ENCODE data around the gene CD3G. TPM values are rescaled to one million over a fixed set of nuclear protein-coding genes. Genes with fewer than 3 reads are reported as not detected.

The CD3G gene
- total RNA-seq, 2 donors from 2014 or later, result 103 to 140 TPM

- peaks cover 73% of the 10 kb centered on the region for H3K36me3 Mint-ChIP-seq (ENCODE audit: low read depth)
- peaks cover 43% of the 10 kb centered on the region for H3K4me1 Mint-ChIP-seq
- H3K27me3 Mint-ChIP-seq, result no peaks in the 10 kb centered on the region
- peak overlapping the region; percentile 91 for H3K4me3 Mint-ChIP-seq
- H3K9me3 Mint-ChIP-seq, result no peaks in the 10 kb centered on the region
- peak overlapping the region; percentile 99 for H3K27ac Mint-ChIP-seq
- no peak for ATAC-seq (replicated peaks)
Measured at GRCh38 chr11:118341815-118342489, 2.2 kb upstream of the CD3G start.

GRCh38 chr11:118342503-118343161 is 1.5 kb upstream of the CD3G start, which contains the start of gene CD3D:
Gene CD3D, minus strand, starts transcription at chr11:118342705. Its CDS starts 98 bp downstream, at chr11:118342607.
- peak within 1 kb of the TSS; percentile 91 for H3K4me3 Mint-ChIP-seq
- peaks cover 74% of the 10 kb centered on the region for H3K36me3 Mint-ChIP-seq (ENCODE audit: low read depth)
- peaks cover 46% of the 10 kb centered on the region for H3K4me1 Mint-ChIP-seq
- no peaks in the 10 kb centered on the region for H3K27me3 Mint-ChIP-seq
- peak; percentile 69 for ATAC-seq (replicated peaks)
- H3K9me3 Mint-ChIP-seq, result no peaks in the 10 kb centered on the region
- H3K27ac Mint-ChIP-seq, result peak within 1 kb of the TSS; percentile 99

DNA sequence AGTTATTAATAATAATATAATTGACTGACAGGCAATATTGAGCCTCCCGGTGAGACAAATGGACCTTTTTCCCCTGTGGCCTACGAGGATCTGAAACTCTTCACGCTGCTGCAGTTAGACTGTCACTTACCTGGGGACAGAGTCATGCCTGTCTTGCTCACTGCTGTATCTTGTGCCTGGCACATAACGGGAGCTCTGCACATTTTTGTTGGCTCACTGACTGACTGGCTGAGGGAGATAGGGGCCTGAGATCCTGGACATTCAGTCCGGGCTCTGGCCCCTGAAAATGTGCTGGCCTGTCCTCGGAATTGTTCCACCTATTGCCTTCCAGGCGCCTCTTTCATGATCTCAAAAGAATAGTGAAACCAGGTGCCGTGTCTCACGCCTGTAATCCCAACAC is 896 bp upstream of the CD3G start:
- ATAC-seq (replicated peaks), result peak; percentile 45
- peak overlapping the region; percentile 91 for H3K4me3 Mint-ChIP-seq
- H3K9me3 Mint-ChIP-seq, result no peaks in the 10 kb centered on the region
- no peaks in the 10 kb centered on the region for H3K27me3 Mint-ChIP-seq
- peaks cover 48% of the 10 kb centered on the region for H3K4me1 Mint-ChIP-seq
- peak overlapping the region; percentile 99 for H3K27ac Mint-ChIP-seq
- peaks cover 68% of the 10 kb centered on the region for H3K36me3 Mint-ChIP-seq (ENCODE audit: low read depth)

GRCh38 chr11:118349475-118349874 is 5.3 kb downstream of the CD3G start:
- Mint-ChIP-seq H3K27ac (peak overlapping the region; percentile 37), H3K36me3 (ENCODE audit: low read depth) (peaks cover 86% of the 10 kb centered on the region), H3K4me1 (peaks cover 34% of the 10 kb centered on the region), H3K27me3 (no peaks in the 10 kb centered on the region), H3K9me3 (no peaks in the 10 kb centered on the region), H3K4me3 (peak overlapping the region; percentile 2)
- peak; percentile 18 for ATAC-seq (replicated peaks)

DNA sequence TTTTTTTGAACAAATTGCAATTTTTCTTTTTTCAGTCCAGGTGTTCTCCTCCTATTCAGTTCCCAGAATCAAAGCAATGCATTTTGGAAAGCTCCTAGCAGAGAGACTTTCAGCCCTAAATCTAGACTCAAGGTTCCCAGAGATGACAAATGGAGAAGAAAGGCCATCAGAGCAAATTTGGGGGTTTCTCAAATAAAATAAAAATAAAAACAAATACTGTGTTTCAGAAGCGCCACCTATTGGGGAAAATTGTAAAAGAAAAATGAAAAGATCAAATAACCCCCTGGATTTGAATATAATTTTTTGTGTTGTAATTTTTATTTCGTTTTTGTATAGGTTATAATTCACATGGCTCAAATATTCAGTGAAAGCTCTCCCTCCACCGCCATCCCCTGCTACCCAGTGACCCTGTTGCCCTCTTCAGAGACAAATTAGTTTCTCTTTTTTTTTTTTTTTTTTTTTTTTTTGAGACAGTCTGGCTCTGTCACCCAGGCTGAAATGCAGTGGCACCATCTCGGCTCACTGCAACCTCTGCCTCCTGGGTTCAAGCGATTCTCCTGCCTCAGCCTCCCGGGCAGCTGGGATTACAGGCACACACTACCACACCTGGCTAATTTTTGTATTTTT is 9.1 kb downstream of the CD3G start:
- Mint-ChIP-seq H3K4me3 (no peak overlapping the region), H3K9me3 (no peaks in the 10 kb centered on the region), H3K36me3 (ENCODE audit: low read depth) (peaks cover 68% of the 10 kb centered on the region), H3K27me3 (no peaks in the 10 kb centered on the region), H3K4me1 (peaks cover 20% of the 10 kb centered on the region), H3K27ac (peak overlapping the region; percentile 61)
- ATAC-seq (replicated peaks), result no peak

GRCh38 chr11:118358071-118358470 is 13.9 kb downstream of the CD3G start:
- H3K4me3 Mint-ChIP-seq, result peak overlapping the region; percentile 100
- H3K4me1 Mint-ChIP-seq, result peaks cover 26% of the 10 kb centered on the region
- no peaks in the 10 kb centered on the region for H3K27me3 Mint-ChIP-seq
- no peaks in the 10 kb centered on the region for H3K9me3 Mint-ChIP-seq
- peak overlapping the region; percentile 99 for H3K27ac Mint-ChIP-seq
- peaks cover 51% of the 10 kb centered on the region for H3K36me3 Mint-ChIP-seq (ENCODE audit: low read depth)
- ATAC-seq (replicated peaks), result no peak

GRCh38 chr11:118359295-118359958 is 15.3 kb downstream of the CD3G start, which contains the start of gene UBE4A:
Gene UBE4A, plus strand, starts transcription at chr11:118359600. Its CDS starts 5,481 bp downstream, at chr11:118365081.
- peak within 1 kb of the TSS; percentile 99 for H3K27ac Mint-ChIP-seq
- peaks cover 30% of the 10 kb centered on the region for H3K4me1 Mint-ChIP-seq
- peak within 1 kb of the TSS; percentile 100 for H3K4me3 Mint-ChIP-seq
- peaks cover 51% of the 10 kb centered on the region for H3K36me3 Mint-ChIP-seq (ENCODE audit: low read depth)
- peak; percentile 98 for ATAC-seq (replicated peaks)
- H3K9me3 Mint-ChIP-seq, result no peaks in the 10 kb centered on the region
- no peaks in the 10 kb centered on the region for H3K27me3 Mint-ChIP-seq

DNA sequence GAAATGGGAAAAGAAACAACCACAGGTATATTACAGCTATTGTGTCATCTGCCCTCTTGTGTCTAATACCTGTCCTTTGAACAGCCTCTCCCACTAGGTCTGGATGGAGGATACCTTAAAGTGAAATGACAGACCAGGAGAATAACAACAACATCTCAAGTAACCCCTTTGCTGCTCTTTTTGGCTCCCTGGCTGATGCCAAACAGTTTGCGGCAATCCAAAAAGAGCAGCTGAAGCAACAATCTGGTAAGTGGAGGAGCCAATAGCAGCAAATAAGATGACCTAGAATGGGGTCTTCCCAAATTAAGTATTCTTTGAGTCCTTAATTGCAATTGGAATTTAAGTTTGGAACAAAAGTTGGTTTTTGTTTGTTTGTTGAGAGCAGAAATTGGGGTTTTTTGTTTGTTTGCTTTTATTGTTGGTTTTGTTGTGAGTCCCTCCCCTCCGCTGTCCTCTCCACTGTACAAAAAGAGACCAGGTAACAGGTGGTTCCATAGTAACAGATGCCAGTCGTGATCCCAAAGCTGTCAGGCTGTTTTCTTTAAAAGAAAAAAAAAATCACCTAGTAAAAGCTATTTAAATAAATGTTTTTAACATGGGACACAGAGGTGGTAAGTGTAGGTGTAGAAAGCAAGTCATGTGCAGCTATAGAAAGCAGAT is 20.9 kb downstream of the CD3G start:
- peaks cover 15% of the 10 kb centered on the region for H3K4me1 Mint-ChIP-seq
- H3K27ac Mint-ChIP-seq, result peak overlapping the region; percentile 42
- H3K4me3 Mint-ChIP-seq, result no peak overlapping the region
- no peaks in the 10 kb centered on the region for H3K9me3 Mint-ChIP-seq
- ATAC-seq (replicated peaks), result no peak
- peaks cover 91% of the 10 kb centered on the region for H3K36me3 Mint-ChIP-seq (ENCODE audit: low read depth)
- no peaks in the 10 kb centered on the region for H3K27me3 Mint-ChIP-seq

- ATAC-seq (replicated peaks), result no peak
- Mint-ChIP-seq H3K27me3 (no peaks in the 10 kb centered on the region), H3K27ac (no peak overlapping the region), H3K4me3 (no peak overlapping the region), H3K36me3 (ENCODE audit: low read depth) (peaks cover 100% of the 10 kb centered on the region), H3K4me1 (peaks cover 14% of the 10 kb centered on the region), H3K9me3 (no peaks in the 10 kb centered on the region)
Measured at GRCh38 chr11:118366287-118366686, 22.1 kb downstream of the CD3G start.

DNA sequence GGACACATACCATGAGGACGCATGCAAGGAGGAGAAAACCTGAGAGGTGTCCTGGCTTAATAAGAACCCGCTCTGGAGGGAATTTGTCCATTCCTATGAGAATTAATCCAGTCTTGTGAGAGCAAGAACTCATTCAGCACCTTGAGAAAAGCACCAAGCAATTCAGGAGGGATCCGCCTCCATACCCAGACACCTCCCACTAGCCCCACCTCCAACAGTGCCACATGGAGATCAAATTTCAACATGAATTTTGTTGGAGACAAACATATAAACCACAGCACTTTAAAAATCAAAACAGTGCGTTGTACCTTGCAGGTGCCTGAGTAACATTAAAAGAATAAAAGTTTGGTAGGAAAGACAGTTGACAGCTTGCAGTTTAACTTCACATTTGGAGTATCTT is 26.6 kb downstream of the CD3G start:
- ATAC-seq (replicated peaks), result no peak
- Mint-ChIP-seq H3K36me3 (ENCODE audit: low read depth) (peaks cover 100% of the 10 kb centered on the region), H3K27ac (no peak overlapping the region), H3K4me1 (no peaks in the 10 kb centered on the region), H3K27me3 (no peaks in the 10 kb centered on the region), H3K9me3 (no peaks in the 10 kb centered on the region), H3K4me3 (no peak overlapping the region)

- Mint-ChIP-seq H3K27ac (no peak overlapping the region), H3K27me3 (no peaks in the 10 kb centered on the region), H3K36me3 (ENCODE audit: low read depth) (peaks cover 100% of the 10 kb centered on the region), H3K4me3 (no peak overlapping the region), H3K9me3 (no peaks in the 10 kb centered on the region), H3K4me1 (no peaks in the 10 kb centered on the region)
- no peak for ATAC-seq (replicated peaks)
Measured at GRCh38 chr11:118373263-118373662, 29.1 kb downstream of the CD3G start.

- no peaks in the 10 kb centered on the region for H3K27me3 Mint-ChIP-seq
- no peak overlapping the region for H3K27ac Mint-ChIP-seq
- no peak overlapping the region for H3K4me3 Mint-ChIP-seq
- no peaks in the 10 kb centered on the region for H3K9me3 Mint-ChIP-seq
- peaks cover 100% of the 10 kb centered on the region for H3K36me3 Mint-ChIP-seq (ENCODE audit: low read depth)
- H3K4me1 Mint-ChIP-seq, result no peaks in the 10 kb centered on the region
- ATAC-seq (replicated peaks), result no peak
Measured at GRCh38 chr11:118373871-118374270, 29.7 kb downstream of the CD3G start.

DNA sequence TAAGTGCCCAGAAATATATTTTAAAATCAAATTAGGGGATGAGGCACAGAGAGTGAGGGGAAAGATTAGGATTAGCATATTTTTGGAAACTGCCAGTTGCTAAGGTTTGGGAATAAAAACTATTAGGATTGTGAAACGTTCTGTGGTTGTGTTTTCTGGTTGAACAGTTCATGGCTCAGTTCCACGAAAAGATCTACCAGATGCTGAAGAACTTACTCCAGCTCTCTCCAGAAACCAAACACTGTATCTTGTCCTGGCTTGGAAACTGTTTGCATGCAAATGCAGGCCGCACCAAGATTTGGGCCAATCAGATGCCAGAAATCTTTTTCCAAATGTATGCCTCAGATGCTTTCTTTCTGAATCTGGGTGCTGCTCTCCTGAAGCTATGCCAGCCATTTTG is 30.6 kb downstream of the CD3G start:
- Mint-ChIP-seq H3K9me3 (no peaks in the 10 kb centered on the region), H3K4me3 (no peak overlapping the region), H3K27me3 (no peaks in the 10 kb centered on the region), H3K36me3 (ENCODE audit: low read depth) (peaks cover 100% of the 10 kb centered on the region), H3K27ac (no peak overlapping the region), H3K4me1 (no peaks in the 10 kb centered on the region)
- no peak for ATAC-seq (replicated peaks)

DNA sequence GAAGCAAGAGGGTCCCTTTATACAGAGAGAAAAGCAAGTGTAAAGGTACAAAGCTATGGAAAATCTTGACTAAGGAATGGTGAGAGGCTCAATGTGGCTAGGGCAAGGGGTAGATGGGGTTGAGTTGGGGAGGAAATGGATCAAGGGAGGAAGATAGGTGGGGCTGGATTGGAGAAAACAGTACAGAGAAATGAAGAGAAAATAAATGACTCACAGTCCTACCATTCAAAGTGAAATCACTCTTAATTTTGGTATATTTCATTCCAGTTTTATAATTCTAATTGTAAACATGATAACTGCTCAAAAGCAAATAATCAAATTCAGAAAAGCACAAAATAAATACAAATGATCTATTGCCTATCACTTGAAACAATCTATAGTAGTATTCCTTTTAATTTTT is 31.8 kb downstream of the CD3G start:
- no peak for ATAC-seq (replicated peaks)
- H3K4me3 Mint-ChIP-seq, result no peak overlapping the region
- peak overlapping the region; percentile 66 for H3K27ac Mint-ChIP-seq
- peaks cover 99% of the 10 kb centered on the region for H3K36me3 Mint-ChIP-seq (ENCODE audit: low read depth)
- H3K27me3 Mint-ChIP-seq, result no peaks in the 10 kb centered on the region
- H3K4me1 Mint-ChIP-seq, result no peaks in the 10 kb centered on the region
- no peaks in the 10 kb centered on the region for H3K9me3 Mint-ChIP-seq

Data from activated T-helper 17 cell treated with anti-CD3 and anti-CD28 coated beads, Interleukin-2, amount 50 U/mL, for 72 hours (primary cell).